GM10847 (cell line): ENCODE data around the gene NLRP9.

Experiments
- POLR2A ChIP-seq: IDR thresholded peaks from 2 replicates; pipeline ENCODE4 v1.6.1; 2011; ENCODE audit not compliant: insufficient read length; ENCODE audit errors: extremely low read depth

Gene NLRP9

DNA sequence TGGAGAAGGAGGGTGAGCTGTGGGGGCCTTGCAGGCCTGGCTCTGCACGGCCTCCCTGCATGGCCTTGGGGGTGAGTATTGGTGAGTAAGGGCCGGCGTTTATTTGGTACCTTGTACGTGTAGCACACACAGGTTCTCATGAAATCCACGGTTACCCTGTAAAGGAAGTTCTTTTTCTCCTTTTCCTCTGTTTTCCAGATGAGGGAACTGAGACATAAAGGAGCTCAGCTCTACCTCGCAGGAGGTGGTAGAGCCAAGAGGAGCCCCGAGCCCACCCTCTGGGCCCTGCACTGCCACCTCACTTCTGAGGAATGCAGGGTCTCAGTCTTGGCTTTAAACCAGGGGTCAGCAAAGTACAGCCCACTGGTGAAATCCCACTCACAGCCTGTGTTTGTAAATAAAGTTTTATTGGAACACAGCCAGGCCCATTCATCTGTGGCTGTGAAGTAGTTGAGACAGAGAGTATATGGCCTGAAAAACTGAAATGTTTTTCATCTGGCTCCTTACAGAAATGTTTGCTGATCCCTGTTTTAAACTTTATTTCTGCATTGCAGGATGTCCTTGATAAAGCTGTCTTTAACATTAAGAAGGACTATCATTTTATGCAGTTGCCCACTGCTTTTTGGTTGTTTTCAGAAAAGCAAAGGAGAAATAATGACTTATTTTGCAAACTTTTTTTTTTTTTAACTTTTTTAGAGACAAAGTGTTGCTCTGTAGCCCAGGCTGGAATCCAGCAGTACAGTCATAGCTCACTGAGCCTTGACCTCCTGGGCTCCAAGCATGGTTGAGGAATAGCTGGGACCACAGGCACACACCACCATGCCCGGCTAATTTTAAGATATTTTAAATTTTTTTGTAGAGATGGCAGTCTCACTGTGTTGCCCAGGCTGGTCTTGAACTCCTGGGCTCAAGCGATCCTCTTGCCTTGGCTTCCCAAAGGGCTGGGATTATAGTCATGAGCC is 56.8 kb downstream of the NLRP9 start:
- TF ChIP-seq POLR2A = no peak

DNA sequence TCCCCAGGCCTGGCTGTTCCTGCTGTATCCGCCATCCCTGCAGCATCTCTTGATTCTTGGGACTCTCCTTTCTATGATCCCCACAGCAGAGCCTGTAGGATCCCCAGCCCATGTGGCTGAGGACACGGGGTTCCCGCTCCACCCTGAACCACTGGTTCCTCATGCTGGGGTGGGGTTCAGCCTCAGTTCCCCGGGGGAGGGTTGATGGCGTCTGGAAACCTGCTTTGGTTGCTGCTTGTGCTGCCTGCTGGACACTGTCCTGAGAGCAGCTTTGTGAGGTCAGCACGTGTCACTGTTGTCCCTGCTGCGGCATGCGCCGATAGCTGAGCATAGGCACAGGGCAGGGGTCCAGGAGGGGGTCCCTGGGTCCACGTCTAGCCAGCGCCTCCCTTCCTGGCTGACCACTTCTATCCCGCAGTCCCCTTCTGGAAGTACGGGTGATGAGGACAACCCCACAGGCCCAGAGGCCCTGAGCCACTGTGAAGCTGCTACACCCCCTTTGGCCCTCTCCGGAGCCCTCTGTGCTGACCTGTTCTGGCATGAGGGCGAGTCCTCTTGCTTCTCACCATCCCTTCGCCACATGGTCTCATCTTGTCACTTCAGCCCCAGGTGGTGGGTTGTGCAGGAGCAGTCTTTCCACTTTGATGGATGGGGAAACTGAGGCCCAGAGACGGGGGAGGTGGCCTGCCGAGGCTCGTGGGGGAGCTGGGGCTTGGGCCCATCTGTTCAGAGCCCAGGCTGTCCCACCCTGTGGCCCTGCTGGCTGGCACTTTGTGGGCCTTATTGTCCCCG is 57.7 kb downstream of the NLRP9 start:
- TF ChIP-seq POLR2A = no peak

DNA sequence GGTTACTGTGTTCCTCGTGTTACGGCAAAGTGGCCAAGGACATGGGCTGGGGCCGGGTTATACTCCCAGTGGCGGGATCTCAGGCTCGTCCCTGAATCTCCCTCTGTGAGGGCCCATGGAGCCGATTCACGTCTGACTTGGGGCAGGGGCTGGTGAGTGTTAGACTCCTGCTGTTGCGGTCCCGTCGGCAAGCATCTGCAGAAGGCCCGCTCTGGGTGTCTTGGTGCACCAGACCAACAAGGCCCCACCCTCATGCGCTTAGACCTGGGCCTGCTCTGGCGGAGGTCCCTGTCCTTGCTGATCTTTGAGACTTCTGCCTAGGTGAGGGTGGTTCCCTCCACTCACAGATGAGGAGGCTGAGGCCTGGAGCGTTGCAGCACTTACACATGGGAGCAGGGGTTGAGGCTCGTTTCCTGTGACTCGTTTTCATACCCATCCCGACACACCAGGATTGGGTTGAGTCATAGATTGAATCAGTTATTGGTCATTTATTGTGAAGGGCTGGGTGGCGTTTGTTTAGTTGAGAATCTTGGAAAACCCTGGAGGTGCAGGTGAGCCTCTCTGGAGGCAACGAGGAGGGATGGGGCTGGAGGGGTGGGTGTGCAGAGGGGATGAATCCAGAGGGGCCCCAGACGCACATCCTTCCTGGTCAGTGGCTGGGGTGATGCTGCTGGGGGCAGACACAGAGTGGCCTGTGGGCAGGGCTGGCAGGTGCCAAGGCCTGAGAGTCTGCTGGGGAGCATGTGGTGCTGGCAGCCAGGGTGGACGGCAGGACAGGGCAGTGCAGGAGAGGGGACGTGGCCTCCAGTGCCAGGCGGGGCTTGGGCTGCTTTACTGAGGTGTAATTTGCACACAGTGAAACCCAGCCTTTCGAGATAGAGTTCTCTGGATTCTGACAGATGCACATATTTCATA is 58.6 kb downstream of the NLRP9 start:
- TF ChIP-seq POLR2A = no peak

DNA sequence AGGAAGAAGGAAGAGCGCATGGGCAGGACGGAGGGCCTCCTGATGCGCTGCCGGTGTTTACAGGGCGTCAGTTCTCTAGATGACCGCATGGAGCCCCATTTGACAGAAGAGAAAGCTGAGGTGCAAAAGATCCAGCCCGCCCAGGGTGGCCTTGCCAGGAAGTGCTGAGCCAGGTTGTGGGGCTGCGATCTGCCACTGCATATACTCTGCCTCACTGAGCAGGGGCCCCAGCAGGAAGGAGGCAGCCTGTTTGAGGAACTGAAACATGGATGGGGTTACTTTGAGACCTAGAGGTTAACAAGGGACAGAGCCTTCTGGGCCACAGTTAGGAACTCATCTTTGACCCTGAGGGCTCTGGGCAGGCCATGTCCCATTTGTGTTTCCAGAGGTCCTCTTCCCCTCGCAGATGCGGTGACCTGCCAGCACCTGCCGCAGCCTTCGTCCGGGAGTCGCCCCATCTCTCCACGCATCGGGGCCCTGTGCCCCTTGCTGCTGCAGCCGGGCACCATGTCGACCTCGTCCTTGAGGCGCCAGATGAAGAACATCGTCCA is 60.0 kb downstream of the NLRP9 start:
- TF ChIP-seq POLR2A = peak; percentile 22

DNA sequence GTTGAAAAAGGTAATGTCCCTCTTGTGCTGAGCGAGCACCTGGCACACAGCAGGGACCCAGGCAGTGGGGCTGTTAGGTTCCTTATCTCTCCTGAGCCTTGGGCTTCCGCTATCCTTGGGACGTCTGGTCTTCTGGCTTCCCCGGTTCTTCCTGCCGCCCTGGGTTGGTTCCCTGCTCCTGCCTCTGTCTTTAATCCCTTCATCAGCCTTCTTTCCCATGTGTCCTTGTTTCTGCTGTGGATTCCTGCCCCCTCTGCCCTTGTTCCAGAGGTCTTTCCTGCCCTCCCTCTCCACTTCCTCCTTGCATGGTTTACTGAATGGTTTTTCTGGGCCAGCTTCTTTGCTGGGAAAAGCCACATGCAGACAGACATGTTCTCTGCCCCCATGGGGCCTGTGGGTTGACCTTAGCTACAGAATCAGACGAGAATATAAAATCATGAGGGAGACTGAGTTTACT is 60.6 kb downstream of the NLRP9 start:
- no peak for TF ChIP-seq POLR2A

DNA sequence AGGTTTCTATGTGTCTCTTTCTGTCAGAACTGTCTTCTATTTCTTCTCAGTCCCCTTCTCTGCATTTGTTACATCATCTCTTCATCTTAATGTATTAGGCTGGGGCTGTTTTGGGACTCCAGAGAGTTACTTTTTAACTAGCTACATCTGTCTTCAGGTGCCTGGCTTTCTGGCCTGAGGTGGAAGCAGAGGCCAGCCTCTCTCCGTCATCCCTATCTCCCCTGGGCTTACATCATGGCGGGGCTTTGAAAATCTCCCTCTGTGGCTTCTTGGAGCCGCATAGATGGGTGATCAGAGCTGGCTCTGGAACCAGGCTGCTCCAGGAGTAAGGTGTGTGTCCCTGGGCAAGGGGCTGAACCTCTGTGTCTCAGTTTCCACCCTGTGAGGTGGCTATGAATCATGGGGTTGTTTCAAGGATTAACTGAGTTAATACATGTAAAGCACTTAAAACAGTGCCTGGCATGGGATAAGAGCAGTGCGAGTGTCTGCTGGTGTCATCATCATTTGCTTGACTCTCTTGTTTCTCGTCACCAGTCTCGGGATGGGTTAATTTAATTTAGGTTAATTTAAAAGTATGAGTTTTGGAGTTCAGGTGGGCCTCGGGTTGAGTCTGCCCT is 61.2 kb downstream of the NLRP9 start:
- TF ChIP-seq POLR2A = no peak

DNA sequence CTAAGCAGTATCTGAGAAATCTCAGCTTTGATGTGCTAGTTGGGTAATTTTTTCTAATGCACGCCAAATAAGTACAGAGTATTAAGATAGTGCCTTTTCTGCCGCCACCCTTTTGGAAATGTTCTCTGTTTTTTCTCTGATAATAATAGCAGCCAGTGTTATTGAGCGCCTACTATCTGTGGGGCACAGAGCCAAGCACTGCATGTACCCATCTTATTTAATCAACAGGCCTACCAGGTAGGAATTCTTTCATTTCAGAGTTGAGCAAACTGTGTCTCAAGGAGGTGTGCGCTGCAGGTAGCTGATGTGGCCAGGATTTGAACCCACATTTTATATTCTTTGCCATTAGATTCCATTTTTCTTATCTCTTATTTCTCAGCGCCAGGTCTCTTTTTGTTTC is 61.8 kb downstream of the NLRP9 start:
- TF ChIP-seq POLR2A = no peak

DNA sequence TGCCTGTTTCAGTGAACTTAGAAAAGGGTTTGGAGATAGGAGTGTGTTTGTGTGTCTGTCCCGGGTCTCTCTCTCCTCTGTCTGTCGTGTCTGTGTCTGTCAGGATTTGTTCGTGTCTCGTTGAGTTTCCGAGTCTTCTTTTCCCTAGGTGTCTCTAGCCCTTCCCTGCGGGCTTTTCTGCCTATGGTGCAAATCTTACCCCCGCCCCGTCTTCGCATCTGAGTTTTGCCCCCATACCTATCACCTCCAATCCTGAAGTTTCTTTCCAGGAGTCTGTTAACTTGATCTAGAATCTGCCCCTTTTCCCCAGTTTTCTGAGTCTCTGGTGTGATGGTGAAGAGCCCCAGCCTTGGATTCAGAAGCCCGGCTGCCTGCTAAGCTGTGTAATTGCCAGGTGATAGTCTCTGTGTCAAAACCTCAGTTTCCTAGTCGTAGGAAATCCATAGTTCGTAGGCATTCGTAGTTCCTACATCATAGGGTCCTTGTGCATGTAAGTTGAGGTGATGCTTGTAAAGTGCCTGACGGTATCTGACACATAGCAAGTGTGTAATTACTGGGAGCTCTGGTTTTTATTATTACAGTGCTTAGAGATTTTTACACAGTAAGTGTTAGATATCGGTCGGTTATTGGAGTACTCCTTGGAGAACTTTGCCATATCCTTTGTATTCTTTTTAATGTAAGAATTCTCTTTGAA is 62.4 kb downstream of the NLRP9 start:
- TF ChIP-seq POLR2A = no peak

DNA sequence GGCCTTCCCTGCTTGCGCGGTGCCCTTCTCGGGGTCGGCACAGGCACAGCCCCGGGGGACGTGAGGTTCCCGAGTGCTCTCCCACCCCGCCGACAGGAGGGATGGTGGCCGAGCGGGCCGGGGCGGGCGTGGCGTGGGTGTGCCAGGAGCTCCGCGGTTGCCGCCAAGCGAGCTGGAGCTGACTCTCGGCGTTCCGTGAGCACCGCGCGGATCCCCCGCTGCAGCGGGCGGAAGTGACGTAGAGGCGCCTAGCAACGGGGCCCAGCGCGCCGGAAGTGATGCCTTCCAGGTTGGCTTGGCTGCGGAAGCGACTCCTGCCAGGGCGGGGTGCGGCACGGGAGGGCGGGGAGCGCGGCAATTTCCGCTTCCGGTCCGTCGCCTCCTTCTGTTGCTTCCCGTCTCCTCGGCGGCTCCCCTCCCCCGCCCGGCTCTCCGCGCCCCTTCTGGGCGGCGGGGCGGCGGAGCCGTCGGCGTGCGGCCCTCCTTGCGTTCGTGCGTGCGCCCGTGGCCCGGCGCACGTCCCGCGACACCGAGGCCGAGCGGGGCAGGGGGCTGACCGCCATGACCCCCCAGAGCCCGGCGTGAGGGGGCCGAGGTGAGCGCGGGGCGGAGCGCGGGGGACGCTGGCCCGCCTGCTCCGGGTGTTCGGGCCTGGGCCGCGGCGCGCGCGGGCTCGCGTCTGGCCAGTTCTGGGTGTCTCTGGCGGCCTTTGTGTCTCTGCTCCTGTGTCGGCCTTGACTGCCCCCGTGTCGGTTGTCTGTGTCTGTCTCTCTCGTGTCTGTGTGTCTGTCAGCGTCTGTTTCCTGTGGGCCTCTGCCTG is 63.2 kb downstream of the NLRP9 start, which contains the start of gene EPN1:
Gene EPN1, plus strand, starts transcription at position 386 of the 820 bp plus-strand sequence. CDS start 3,402 bp downstream, outside the sequence.
- peak; percentile 23 for TF ChIP-seq POLR2A

DNA sequence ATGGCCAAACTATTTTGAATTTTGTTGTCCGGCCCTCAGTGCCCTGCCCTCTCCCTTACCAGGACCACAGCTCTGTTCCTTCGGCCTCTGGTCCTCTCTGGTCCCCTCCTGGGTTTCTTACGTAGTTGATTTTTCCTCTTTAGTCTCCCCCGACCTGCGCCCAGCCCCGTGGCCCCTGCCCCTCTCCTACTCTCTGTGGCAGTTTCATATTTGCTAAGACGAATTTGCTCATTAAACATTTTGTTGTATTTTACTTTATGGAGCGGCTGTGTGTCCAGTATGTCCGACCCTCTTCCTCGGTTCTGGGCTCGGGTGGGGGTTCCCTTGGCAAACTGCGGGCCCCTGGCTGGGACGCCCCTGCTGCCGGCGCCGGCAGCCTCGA is 63.8 kb downstream of the NLRP9 start:
- no peak for TF ChIP-seq POLR2A

DNA sequence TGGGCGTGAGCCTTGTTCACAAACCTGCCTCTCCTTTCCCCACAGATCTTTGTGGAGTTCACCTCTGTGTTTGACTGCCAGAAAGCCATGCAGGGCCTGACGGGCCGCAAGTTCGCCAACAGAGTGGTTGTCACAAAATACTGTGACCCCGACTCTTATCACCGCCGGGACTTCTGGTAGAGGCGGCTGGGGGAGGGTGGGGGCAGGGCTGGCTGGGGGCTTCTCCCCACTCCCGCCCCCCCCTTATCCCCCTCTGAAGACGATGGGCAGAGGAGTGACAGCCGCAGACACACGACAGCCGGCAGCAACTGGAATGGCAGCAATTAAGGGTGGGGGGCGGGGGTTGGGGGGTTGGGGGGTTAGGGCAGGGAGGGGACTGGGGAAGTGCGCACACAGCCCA is 64.3 kb downstream of the NLRP9 start:
- TF ChIP-seq POLR2A = no peak

DNA sequence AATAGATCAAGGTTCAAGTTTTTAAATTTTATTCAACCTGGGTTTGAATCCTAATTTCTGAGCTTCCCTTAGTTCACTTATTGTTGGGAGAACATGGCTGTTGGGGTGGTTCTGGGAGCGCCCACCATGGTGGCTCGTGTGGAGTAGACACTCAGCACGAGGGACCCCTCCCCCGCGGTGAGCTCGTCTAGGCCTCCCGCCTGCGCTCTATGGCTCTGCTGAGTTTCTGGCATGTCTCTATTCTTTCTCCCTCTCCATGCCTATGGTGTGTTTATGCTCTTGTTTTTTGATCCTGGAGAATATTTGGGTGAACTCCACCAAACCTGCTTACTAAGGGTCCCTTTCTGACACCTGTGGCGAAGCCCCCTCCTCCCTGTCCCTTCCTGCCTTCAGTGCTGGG is 64.7 kb downstream of the NLRP9 start:
- no peak for TF ChIP-seq POLR2A

DNA sequence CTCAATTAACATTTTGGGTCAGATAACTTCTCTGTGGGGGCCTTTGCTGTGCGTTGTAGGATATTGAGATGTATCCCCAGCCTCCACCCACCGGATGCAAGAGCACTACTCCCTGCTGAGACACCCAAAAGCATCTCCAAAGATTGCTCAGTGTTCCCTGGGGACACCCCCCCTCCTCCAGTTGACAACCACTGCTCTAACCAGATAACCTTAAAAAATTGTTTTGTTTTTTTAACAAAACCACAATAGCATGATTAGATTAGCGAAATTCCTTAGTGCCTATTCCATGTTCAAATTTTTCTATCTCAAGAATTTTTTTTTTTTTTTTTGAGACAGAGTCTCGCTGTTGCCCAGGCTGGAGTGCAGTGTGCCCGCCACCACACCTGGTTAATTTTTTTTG is 65.8 kb downstream of the NLRP9 start:
- no peak for TF ChIP-seq POLR2A
